ENCODE measurements around the gene PCDHGC3.

PCDHGC3 gene

GRCh38 chr5:141485321-141486055, 9.7 kb downstream of the PCDHGC3 start:
- no peak for DNase-seq (ENCODE audit: low read depth in 2 of 2)

GRCh38 chr5:141486091-141486490, 10.3 kb downstream of the PCDHGC3 start:
- no peak for DNase-seq (ENCODE audit: low read depth in 2 of 2)

GRCh38 chr5:141487131-141487530, 11.4 kb downstream of the PCDHGC3 start:
- DNase-seq (ENCODE audit: low read depth in 2 of 2), result no peak

GRCh38 chr5:141488591-141489561, 13.1 kb downstream of the PCDHGC3 start, which contains the start of gene PCDHGC5:
TSS of gene PCDHGC5 (plus strand) at chr5:141489081. CDS start at chr5:141489241, 160 bp downstream.
- DNase-seq (ENCODE audit: low read depth in 2 of 2), result no peak

- no peak for DNase-seq (ENCODE audit: low read depth in 2 of 2)
Measured at GRCh38 chr5:141489841-141490240, 14.1 kb downstream of the PCDHGC3 start.

GRCh38 chr5:141490271-141490670, 14.5 kb downstream of the PCDHGC3 start:
- no peak for DNase-seq (ENCODE audit: low read depth in 2 of 2)

- DNase-seq (ENCODE audit: low read depth in 2 of 2), result no peak
Measured at GRCh38 chr5:141490771-141491170, 15.0 kb downstream of the PCDHGC3 start.

GRCh38 chr5:141491323-141492167, 15.8 kb downstream of the PCDHGC3 start:
- no peak for DNase-seq (ENCODE audit: low read depth in 2 of 2)

- no peak for DNase-seq (ENCODE audit: low read depth in 2 of 2)
Measured at GRCh38 chr5:141492168-141492885, 16.6 kb downstream of the PCDHGC3 start.

- no peak for DNase-seq (ENCODE audit: low read depth in 2 of 2)
Measured at GRCh38 chr5:141493500-141494422, 18.0 kb downstream of the PCDHGC3 start.

- no peak for DNase-seq (ENCODE audit: low read depth in 2 of 2)
Measured at GRCh38 chr5:141494761-141495452, 19.1 kb downstream of the PCDHGC3 start.

- DNase-seq (ENCODE audit: low read depth in 2 of 2), result no peak
Measured at GRCh38 chr5:141495453-141495811, 19.7 kb downstream of the PCDHGC3 start.

GRCh38 chr5:141496038-141496437, 20.3 kb downstream of the PCDHGC3 start:
- no peak for DNase-seq (ENCODE audit: low read depth in 2 of 2)

GRCh38 chr5:141501761-141502160, 26.0 kb downstream of the PCDHGC3 start:
- DNase-seq (ENCODE audit: low read depth in 2 of 2), result no peak

GRCh38 chr5:141503681-141504080, 27.9 kb downstream of the PCDHGC3 start:
- DNase-seq (ENCODE audit: low read depth in 2 of 2), result no peak

- no peak for DNase-seq (ENCODE audit: low read depth in 2 of 2)
Measured at GRCh38 chr5:141504216-141504615, 28.4 kb downstream of the PCDHGC3 start.

GRCh38 chr5:141506381-141507155, 30.8 kb downstream of the PCDHGC3 start:
- no peak for DNase-seq (ENCODE audit: low read depth in 2 of 2)

- no peak for DNase-seq (ENCODE audit: low read depth in 2 of 2)
Measured at GRCh38 chr5:141507387-141508091, 31.8 kb downstream of the PCDHGC3 start.

Data from activated CD4-positive, alpha-beta T cell treated with anti-CD3 and anti-CD28 coated beads for 24 hours (primary cell).